ENCODE data around the gene EPGN.

Gene EPGN

GRCh38 chr4:74357965-74358364 is 49.7 kb downstream of the EPGN start:
- H3K4me2 ChIP-seq (ENCODE audit: low read depth, low read length, poor library complexity, severe bottlenecking), result no peak overlapping the region
- H3F3A ChIP-seq (ENCODE audit: insufficient read depth), result no peaks in the 10 kb centered on the region
- no peak overlapping the region for H3K9ac ChIP-seq (ENCODE audit: low read length)
- H4K20me1 ChIP-seq (ENCODE audit: low read depth, low read length), result no peaks in the 10 kb centered on the region
- H3K27me3 ChIP-seq (ENCODE audit: low read length), result no peaks in the 10 kb centered on the region
- no peak overlapping the region for H3K4me3 ChIP-seq (ENCODE audit: insufficient read depth, low read length, poor library complexity, severe bottlenecking)
- no peaks in the 10 kb centered on the region for H3K9me2 ChIP-seq (replicated peaks; ENCODE audit: insufficient read depth, low read length)
- no peak overlapping the region for H3K27ac ChIP-seq (ENCODE audit: low read depth, low read length)
- H3K36me3 ChIP-seq (ENCODE audit: low read length), result no peaks in the 10 kb centered on the region
- no peaks in the 10 kb centered on the region for H3K9me3 ChIP-seq (ENCODE audit: insufficient read depth, low read length)
- no peak overlapping the region for H2AFZ ChIP-seq (ENCODE audit: low read depth, low read length, severe bottlenecking)
- TF ChIP-seq EZH2phosphoT487 (conservative IDR thresholded peaks at IDR 0.05; ENCODE audit: low read length), result no peak
- TF ChIP-seq CTCF (IDR thresholded peaks at IDR 0.05; ENCODE audit: insufficient read depth, low read length, poor library complexity, severe bottlenecking), result no peak
- H3K79me2 ChIP-seq (ENCODE audit: insufficient read depth, low read length), result no peaks in the 10 kb centered on the region

GRCh38 chr4:74361671-74362070 is 53.4 kb downstream of the EPGN start:
- H3K9me2 ChIP-seq (replicated peaks; ENCODE audit: insufficient read depth, low read length), result no peaks in the 10 kb centered on the region
- no peak overlapping the region for H2AFZ ChIP-seq (ENCODE audit: low read depth, low read length, severe bottlenecking)
- no peaks in the 10 kb centered on the region for H3K79me2 ChIP-seq (ENCODE audit: insufficient read depth, low read length)
- H3K4me3 ChIP-seq (ENCODE audit: insufficient read depth, low read length, poor library complexity, severe bottlenecking), result no peak overlapping the region
- H3K4me2 ChIP-seq (ENCODE audit: low read depth, low read length, poor library complexity, severe bottlenecking), result no peak overlapping the region
- no peaks in the 10 kb centered on the region for H3K36me3 ChIP-seq (ENCODE audit: low read length)
- no peaks in the 10 kb centered on the region for H3K27me3 ChIP-seq (ENCODE audit: low read length)
- TF ChIP-seq CTCF (IDR thresholded peaks at IDR 0.05; ENCODE audit: insufficient read depth, low read length, poor library complexity, severe bottlenecking) (no peak), EZH2phosphoT487 (conservative IDR thresholded peaks at IDR 0.05; ENCODE audit: low read length) (no peak)
- no peak overlapping the region for H3K9ac ChIP-seq (ENCODE audit: low read length)
- no peaks in the 10 kb centered on the region for H3K9me3 ChIP-seq (ENCODE audit: insufficient read depth, low read length)
- H3K27ac ChIP-seq (ENCODE audit: low read depth, low read length), result no peak overlapping the region
- H3F3A ChIP-seq (ENCODE audit: insufficient read depth), result no peaks in the 10 kb centered on the region
- H4K20me1 ChIP-seq (ENCODE audit: low read depth, low read length), result no peaks in the 10 kb centered on the region

GRCh38 chr4:74362347-74362746 is 54.1 kb downstream of the EPGN start:
- Histone ChIP-seq H3K4me2 (ENCODE audit: low read depth, low read length, poor library complexity, severe bottlenecking) (no peak overlapping the region), H3K36me3 (ENCODE audit: low read length) (no peaks in the 10 kb centered on the region), H3K9me3 (ENCODE audit: insufficient read depth, low read length) (no peaks in the 10 kb centered on the region), H3K27me3 (ENCODE audit: low read length) (no peaks in the 10 kb centered on the region), H3K4me3 (ENCODE audit: insufficient read depth, low read length, poor library complexity, severe bottlenecking) (no peak overlapping the region), H3K9me2 (replicated peaks; ENCODE audit: insufficient read depth, low read length) (no peaks in the 10 kb centered on the region), H2AFZ (ENCODE audit: low read depth, low read length, severe bottlenecking) (no peak overlapping the region), H3K27ac (ENCODE audit: low read depth, low read length) (no peak overlapping the region), H4K20me1 (ENCODE audit: low read depth, low read length) (no peaks in the 10 kb centered on the region), H3K79me2 (ENCODE audit: insufficient read depth, low read length) (no peaks in the 10 kb centered on the region), H3K9ac (ENCODE audit: low read length) (no peak overlapping the region), H3F3A (ENCODE audit: insufficient read depth) (no peaks in the 10 kb centered on the region)
- TF ChIP-seq EZH2phosphoT487 (conservative IDR thresholded peaks at IDR 0.05; ENCODE audit: low read length) (no peak), CTCF (IDR thresholded peaks at IDR 0.05; ENCODE audit: insufficient read depth, low read length, poor library complexity, severe bottlenecking) (no peak)

- H3K79me2 ChIP-seq (ENCODE audit: insufficient read depth, low read length), result no peaks in the 10 kb centered on the region
Observed at GRCh38 chr4:74364256-74364651, 56.0 kb downstream of the EPGN start.

More at GRCh38 chr4:74364256-74364651, 56.0 kb downstream of the EPGN start:
- Histone ChIP-seq H3K9me3 (ENCODE audit: insufficient read depth, low read length) (no peaks in the 10 kb centered on the region), H3K4me3 (ENCODE audit: insufficient read depth, low read length, poor library complexity, severe bottlenecking) (no peak overlapping the region), H2AFZ (ENCODE audit: low read depth, low read length, severe bottlenecking) (no peak overlapping the region), H4K20me1 (ENCODE audit: low read depth, low read length) (no peaks in the 10 kb centered on the region), H3F3A (ENCODE audit: insufficient read depth) (no peaks in the 10 kb centered on the region), H3K27me3 (ENCODE audit: low read length) (no peaks in the 10 kb centered on the region), H3K9ac (ENCODE audit: low read length) (no peak overlapping the region), H3K27ac (ENCODE audit: low read depth, low read length) (no peak overlapping the region), H3K36me3 (ENCODE audit: low read length) (no peaks in the 10 kb centered on the region), H3K4me2 (ENCODE audit: low read depth, low read length, poor library complexity, severe bottlenecking) (no peak overlapping the region), H3K9me2 (replicated peaks; ENCODE audit: insufficient read depth, low read length) (no peaks in the 10 kb centered on the region)
- TF ChIP-seq EZH2phosphoT487 (conservative IDR thresholded peaks at IDR 0.05; ENCODE audit: low read length) (no peak), CTCF (IDR thresholded peaks at IDR 0.05; ENCODE audit: insufficient read depth, low read length, poor library complexity, severe bottlenecking) (no peak)
